Panc1 (cell line): Measurements from ENCODE around the gene ZBTB18. TPM values are rescaled to one million over a fixed set of nuclear protein-coding genes. Genes with fewer than 3 reads are reported as not detected.

Source experiments
- ATAC-seq: fragments of 200-7000 bp; cut with Tn5 transposase; 2 replicates; pipeline ENCODE4 v1.9.1; 2020; ENCODE audit warnings: mild to moderate bottlenecking, moderate library complexity
- BruUV-seq: library from RNA; stranded (reverse); fragments of 400-500 nt; replicated peaks from 2 replicates; lab custom pipeline; 2021; lab: Mats Ljungman, UMichigan
- CTCF ChIA-PET: fragments of 300-600 bp; sonication (Branson Sonifier 250); formaldehyde crosslinking; loops from one replicate; lab custom pipeline; 2022; ENCODE audit warnings: antibody characterized with exemption; lab: Charles Lee
- POLR2A ChIA-PET: fragments of 300-600 bp; sonication (Branson Sonifier 250); formaldehyde crosslinking; loops from one replicate; lab custom pipeline; 2022; ENCODE audit warnings: antibody characterized with exemption; lab: Charles Lee
- DNase-seq: peaks from one replicate; pipeline ENCODE4 v3.0.0-alpha.2; 2010; ENCODE audit warnings: low read depth, low spot score
- H3K27ac ChIP-seq: 2 replicates; pipeline ENCODE4 v1.5.1; 2011; ENCODE audit warnings: mild to moderate bottlenecking, low read length, inconsistent platforms
- H3K27me3 ChIP-seq: fragments of 200-500 bp; sonication (Bioruptor generic); 2 replicates; pipeline ENCODE4 v1.6.0; 2014; ENCODE audit warnings: low read length, inconsistent platforms; ENCODE audit not compliant: control insufficient read depth, insufficient read depth
- H3K36me3 ChIP-seq: fragments of 200-500 bp; sonication (Bioruptor generic); 2 replicates; pipeline ENCODE4 v1.5.1; 2014; ENCODE audit warnings: inconsistent platforms, mild to moderate bottlenecking, low read length, moderate library complexity; ENCODE audit not compliant: control insufficient read depth, insufficient read depth
- H3K4me1 ChIP-seq: 2 replicates; pipeline ENCODE4 v1.5.1; 2011; ENCODE audit warnings: inconsistent platforms, mild to moderate bottlenecking, low read length, moderate library complexity; ENCODE audit not compliant: control insufficient read depth, insufficient read depth
- H3K4me3 ChIP-seq, 2 experiments: 2 replicates each; pipeline ENCODE4 v1.5.1; 2011 to 2012; ENCODE audit warnings: low read depth in 2 of 2, low read length in 2 of 2, mild to moderate bottlenecking in 2 of 2, inconsistent platforms in 1 of 2, moderate library complexity in 1 of 2
- H3K9me3 ChIP-seq: fragments of 200-500 bp; sonication (Bioruptor generic); 2 replicates; pipeline ENCODE4 v1.5.1; 2014; ENCODE audit warnings: low read depth, mild to moderate bottlenecking, inconsistent platforms, low read length, moderate library complexity; ENCODE audit not compliant: control insufficient read depth, insufficient read depth
- SIN3A ChIP-seq: IDR thresholded peaks from 2 replicates; pipeline ENCODE4 v1.6.1; 2012; ENCODE audit warnings: low read depth, mild to moderate bottlenecking, low read length, moderate library complexity, borderline replicate concordance; ENCODE audit not compliant: insufficient read depth
- TCF7L2 ChIP-seq: IDR thresholded peaks from 2 replicates; pipeline ENCODE4 v1.6.1; 2011; ENCODE audit warnings: mild to moderate bottlenecking, low read depth, low read length, inconsistent platforms
- in situ Hi-C: cut with HindIII; loops from 2 replicates; pipeline ENCODE4 v1.10.0; 2016; ENCODE audit warnings: low sequenced_read_pairs, low pct_unique_long_range_greater_than_20kb
- intact Hi-C: fragments of 100-400 bp; cut with micrococcal nuclease; formaldehyde crosslinking; loops from one replicate; pipeline ENCODE4 v1.10.0; 2022; ENCODE audit not compliant: unreplicated experiment
- total RNA-seq: library from RNA; stranded (reverse); gene quantifications from one replicate; pipeline ENCODE4 v1.2.1, GENCODE V29; 2021; ENCODE audit not compliant: unreplicated experiment
- TF ChIP-seq, protein P1 (sequence below), 2 experiments: IDR thresholded peaks; 2 replicates each; pipeline ENCODE4 v1.6.1; 2011 to 2012; ENCODE audit warnings: low read depth in 2 of 2, control low read depth in 1 of 2, low read length in 1 of 2, mild to moderate bottlenecking in 1 of 2, moderate library complexity in 1 of 2; ENCODE audit not compliant: insufficient read depth in 1 of 2
- TF ChIP-seq, protein P2 (sequence below): fragments of 450-650 bp; IDR thresholded peaks from 2 replicates; pipeline ENCODE4 v1.5.1; 2017; ENCODE audit warnings: mild to moderate bottlenecking

Gene ZBTB18
- total RNA-seq, 1 experiment from 2014 or later: 9.9 TPM

DNA sequence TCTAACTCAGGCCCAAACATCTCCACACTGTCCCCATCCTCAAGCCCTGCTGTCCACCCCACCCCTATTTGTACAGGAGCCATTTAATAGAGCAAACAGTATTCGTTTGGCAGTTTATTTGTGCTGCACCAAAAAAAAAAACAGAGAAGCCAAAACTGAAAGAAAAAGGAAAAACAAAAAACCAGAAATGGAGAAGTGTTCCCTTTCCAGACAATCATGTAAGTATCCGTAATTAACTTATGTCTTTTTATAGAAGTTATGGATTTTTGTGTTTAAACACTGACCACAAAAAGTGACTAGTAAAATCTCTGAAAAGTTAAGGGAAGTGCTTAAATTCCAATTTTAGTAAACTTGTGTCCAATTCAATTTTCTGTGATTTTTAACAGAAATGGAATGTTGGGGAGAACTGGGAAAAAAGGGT is 40.4 kb upstream of the ZBTB18 start:
- in situ Hi-C loops (no loop called here), intact Hi-C loops (no loop called here)
- no peaks in the 10 kb centered on the region for H3K36me3 ChIP-seq
- no peaks in the 10 kb centered on the region for H3K9me3 ChIP-seq
- POLR2A ChIA-PET: no interaction called here
- ATAC-seq (no peak), DNase-seq (no peak)
- no peaks in the 10 kb centered on the region for H3K4me1 ChIP-seq
- no peak overlapping the region for H3K4me3 ChIP-seq
- peaks cover 4% of the 10 kb centered on the region; the same call in 1 of the 2 replicates for H3K27me3 ChIP-seq
- no peak overlapping the region for H3K27ac ChIP-seq
- TF ChIP-seq SIN3A (no peak), TCF7L2 (no peak)
- TF ChIP-seq, protein P1, sequence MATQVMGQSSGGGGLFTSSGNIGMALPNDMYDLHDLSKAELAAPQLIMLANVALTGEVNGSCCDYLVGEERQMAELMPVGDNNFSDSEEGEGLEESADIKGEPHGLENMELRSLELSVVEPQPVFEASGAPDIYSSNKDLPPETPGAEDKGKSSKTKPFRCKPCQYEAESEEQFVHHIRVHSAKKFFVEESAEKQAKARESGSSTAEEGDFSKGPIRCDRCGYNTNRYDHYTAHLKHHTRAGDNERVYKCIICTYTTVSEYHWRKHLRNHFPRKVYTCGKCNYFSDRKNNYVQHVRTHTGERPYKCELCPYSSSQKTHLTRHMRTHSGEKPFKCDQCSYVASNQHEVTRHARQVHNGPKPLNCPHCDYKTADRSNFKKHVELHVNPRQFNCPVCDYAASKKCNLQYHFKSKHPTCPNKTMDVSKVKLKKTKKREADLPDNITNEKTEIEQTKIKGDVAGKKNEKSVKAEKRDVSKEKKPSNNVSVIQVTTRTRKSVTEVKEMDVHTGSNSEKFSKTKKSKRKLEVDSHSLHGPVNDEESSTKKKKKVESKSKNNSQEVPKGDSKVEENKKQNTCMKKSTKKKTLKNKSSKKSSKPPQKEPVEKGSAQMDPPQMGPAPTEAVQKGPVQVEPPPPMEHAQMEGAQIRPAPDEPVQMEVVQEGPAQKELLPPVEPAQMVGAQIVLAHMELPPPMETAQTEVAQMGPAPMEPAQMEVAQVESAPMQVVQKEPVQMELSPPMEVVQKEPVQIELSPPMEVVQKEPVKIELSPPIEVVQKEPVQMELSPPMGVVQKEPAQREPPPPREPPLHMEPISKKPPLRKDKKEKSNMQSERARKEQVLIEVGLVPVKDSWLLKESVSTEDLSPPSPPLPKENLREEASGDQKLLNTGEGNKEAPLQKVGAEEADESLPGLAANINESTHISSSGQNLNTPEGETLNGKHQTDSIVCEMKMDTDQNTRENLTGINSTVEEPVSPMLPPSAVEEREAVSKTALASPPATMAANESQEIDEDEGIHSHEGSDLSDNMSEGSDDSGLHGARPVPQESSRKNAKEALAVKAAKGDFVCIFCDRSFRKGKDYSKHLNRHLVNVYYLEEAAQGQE (IDR thresholded peaks at IDR 0.05; ENCODE audit: insufficient read depth in 1 of 2, low read depth in 2 of 2, low read length in 1 of 2): no peak
- TF ChIP-seq, protein P2, sequence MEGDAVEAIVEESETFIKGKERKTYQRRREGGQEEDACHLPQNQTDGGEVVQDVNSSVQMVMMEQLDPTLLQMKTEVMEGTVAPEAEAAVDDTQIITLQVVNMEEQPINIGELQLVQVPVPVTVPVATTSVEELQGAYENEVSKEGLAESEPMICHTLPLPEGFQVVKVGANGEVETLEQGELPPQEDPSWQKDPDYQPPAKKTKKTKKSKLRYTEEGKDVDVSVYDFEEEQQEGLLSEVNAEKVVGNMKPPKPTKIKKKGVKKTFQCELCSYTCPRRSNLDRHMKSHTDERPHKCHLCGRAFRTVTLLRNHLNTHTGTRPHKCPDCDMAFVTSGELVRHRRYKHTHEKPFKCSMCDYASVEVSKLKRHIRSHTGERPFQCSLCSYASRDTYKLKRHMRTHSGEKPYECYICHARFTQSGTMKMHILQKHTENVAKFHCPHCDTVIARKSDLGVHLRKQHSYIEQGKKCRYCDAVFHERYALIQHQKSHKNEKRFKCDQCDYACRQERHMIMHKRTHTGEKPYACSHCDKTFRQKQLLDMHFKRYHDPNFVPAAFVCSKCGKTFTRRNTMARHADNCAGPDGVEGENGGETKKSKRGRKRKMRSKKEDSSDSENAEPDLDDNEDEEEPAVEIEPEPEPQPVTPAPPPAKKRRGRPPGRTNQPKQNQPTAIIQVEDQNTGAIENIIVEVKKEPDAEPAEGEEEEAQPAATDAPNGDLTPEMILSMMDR: no peak
- CTCF ChIA-PET: no interaction called here
- no TSS peak for BruUV-seq

DNA sequence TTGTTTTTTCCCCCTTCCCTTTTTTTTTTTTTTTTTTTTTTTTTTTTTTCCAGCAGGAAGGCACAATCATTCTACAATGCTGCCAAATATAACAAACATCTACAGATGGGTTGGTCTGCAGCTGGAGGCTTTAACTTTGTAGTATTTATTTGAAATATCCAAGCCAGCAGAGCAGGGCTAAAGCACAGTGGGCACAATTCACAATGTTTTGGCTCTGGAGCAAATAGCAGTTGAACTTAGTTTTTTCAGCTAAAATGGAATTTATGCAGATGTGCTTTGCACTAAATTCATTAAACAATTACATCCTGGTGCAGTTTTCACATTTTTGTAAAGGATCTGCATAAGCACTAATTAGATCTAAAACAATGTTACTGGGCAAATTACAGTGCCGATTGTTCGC is 39.8 kb upstream of the ZBTB18 start:
- ChIA-PET CTCF (no interaction called here), POLR2A (no interaction called here)
- intact Hi-C loops (no loop called here), in situ Hi-C loops (no loop called here)
- H3K27me3 ChIP-seq: peaks cover 4% of the 10 kb centered on the region; the same call in 1 of the 2 replicates
- H3K4me1 ChIP-seq: no peaks in the 10 kb centered on the region
- no TSS peak for BruUV-seq
- TF ChIP-seq, protein P1 (IDR thresholded peaks at IDR 0.05; ENCODE audit: insufficient read depth in 1 of 2, low read depth in 2 of 2, low read length in 1 of 2): no peak
- TF ChIP-seq, protein P2: no peak
- no peak for TF ChIP-seq TCF7L2
- H3K9me3 ChIP-seq: no peaks in the 10 kb centered on the region
- DNase-seq (no peak), ATAC-seq (no peak)
- H3K27ac ChIP-seq: no peak overlapping the region
- H3K36me3 ChIP-seq: no peaks in the 10 kb centered on the region
- no peak overlapping the region for H3K4me3 ChIP-seq
